Stimulated activated CD8-positive, alpha-beta memory T cell treated with anti-CD3 and anti-CD28 coated beads, Interleukin-15, amount 100 ng/mL, for 4 hours (primary cell): Measurements from ENCODE around the gene SLCO1C1.
"Not testable (repeated sequence)": the region's sequence is repeated elsewhere in the genome, so short reads cannot be mapped to it uniquely, and the experiment has no call there.

Source experiments
- DNase-seq, 2 donors: peaks; one replicate each; pipeline ENCODE4 v3.0.0-alpha.2; 2020; ENCODE audit warnings: low read depth in 2 of 2

SLCO1C1 gene

GRCh38 chr12:20695232-20695631 lies at the start of gene SLCO1C1:
Gene SLCO1C1 (plus strand): TSS chr12:20695332. CDS start chr12:20699577, 4,245 bp downstream.
- no peak for DNase-seq

GRCh38 chr12:20646239-20646827 lies 48.8 kb upstream of the SLCO1C1 start:
- no peak for DNase-seq

- no peak for DNase-seq
Observed at GRCh38 chr12:20653871-20654270, 41.3 kb upstream of the SLCO1C1 start.

GRCh38 chr12:20656600-20656999 lies 38.5 kb upstream of the SLCO1C1 start:
- DNase-seq: no peak

GRCh38 chr12:20657496-20657895 lies 37.6 kb upstream of the SLCO1C1 start:
- DNase-seq: no peak

GRCh38 chr12:20681334-20681733 lies 13.8 kb upstream of the SLCO1C1 start:
- DNase-seq: no peak

- no peak for DNase-seq
Observed at GRCh38 chr12:20696181-20696905, 1.2 kb downstream of the SLCO1C1 start.

GRCh38 chr12:20701106-20701505 lies 6.0 kb downstream of the SLCO1C1 start:
- no peak for DNase-seq

- DNase-seq: no peak
Observed at GRCh38 chr12:20704860-20705259, 9.7 kb downstream of the SLCO1C1 start.

GRCh38 chr12:20711846-20712245 lies 16.7 kb downstream of the SLCO1C1 start:
- no peak for DNase-seq

GRCh38 chr12:20716037-20716436 lies 20.9 kb downstream of the SLCO1C1 start:
- DNase-seq: no peak

GRCh38 chr12:20716985-20717384 lies 21.9 kb downstream of the SLCO1C1 start:
- no peak for DNase-seq

- DNase-seq: no peak
Observed at GRCh38 chr12:20718294-20718693, 23.2 kb downstream of the SLCO1C1 start.

GRCh38 chr12:20722142-20722541 lies 27.0 kb downstream of the SLCO1C1 start:
- no peak for DNase-seq

- no peak for DNase-seq
Observed at GRCh38 chr12:20731274-20731673, 36.1 kb downstream of the SLCO1C1 start.

GRCh38 chr12:20740972-20741371 lies 45.8 kb downstream of the SLCO1C1 start:
- no peak for DNase-seq

GRCh38 chr12:20748198-20748597 lies 53.1 kb downstream of the SLCO1C1 start:
- no peak for DNase-seq

GRCh38 chr12:20751046-20751445 lies 55.9 kb downstream of the SLCO1C1 start:
- no peak for DNase-seq

GRCh38 chr12:20777420-20777819 lies 82.3 kb downstream of the SLCO1C1 start:
- no peak for DNase-seq

- DNase-seq: no peak
Observed at GRCh38 chr12:20778969-20779368, 83.8 kb downstream of the SLCO1C1 start.

GRCh38 chr12:20779971-20780370 lies 84.8 kb downstream of the SLCO1C1 start:
- not testable (repeated sequence) for DNase-seq

- not testable (repeated sequence) for DNase-seq
Observed at GRCh38 chr12:20783796-20784357, 88.7 kb downstream of the SLCO1C1 start.

GRCh38 chr12:20792971-20793370 lies 97.8 kb downstream of the SLCO1C1 start:
- no peak for DNase-seq
